ENCODE data around the gene GJC2.

GRCh38 chr1:228142155-228142691 is 7.5 kb upstream of the GJC2 start:
- TF ChIP-seq, protein P1, sequence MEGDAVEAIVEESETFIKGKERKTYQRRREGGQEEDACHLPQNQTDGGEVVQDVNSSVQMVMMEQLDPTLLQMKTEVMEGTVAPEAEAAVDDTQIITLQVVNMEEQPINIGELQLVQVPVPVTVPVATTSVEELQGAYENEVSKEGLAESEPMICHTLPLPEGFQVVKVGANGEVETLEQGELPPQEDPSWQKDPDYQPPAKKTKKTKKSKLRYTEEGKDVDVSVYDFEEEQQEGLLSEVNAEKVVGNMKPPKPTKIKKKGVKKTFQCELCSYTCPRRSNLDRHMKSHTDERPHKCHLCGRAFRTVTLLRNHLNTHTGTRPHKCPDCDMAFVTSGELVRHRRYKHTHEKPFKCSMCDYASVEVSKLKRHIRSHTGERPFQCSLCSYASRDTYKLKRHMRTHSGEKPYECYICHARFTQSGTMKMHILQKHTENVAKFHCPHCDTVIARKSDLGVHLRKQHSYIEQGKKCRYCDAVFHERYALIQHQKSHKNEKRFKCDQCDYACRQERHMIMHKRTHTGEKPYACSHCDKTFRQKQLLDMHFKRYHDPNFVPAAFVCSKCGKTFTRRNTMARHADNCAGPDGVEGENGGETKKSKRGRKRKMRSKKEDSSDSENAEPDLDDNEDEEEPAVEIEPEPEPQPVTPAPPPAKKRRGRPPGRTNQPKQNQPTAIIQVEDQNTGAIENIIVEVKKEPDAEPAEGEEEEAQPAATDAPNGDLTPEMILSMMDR (optimal IDR thresholded peaks at IDR 0.05 in 1 of 3, IDR thresholded peaks at IDR 0.05 in 1 of 3, conservative IDR thresholded peaks at IDR 0.05 in 1 of 3; ENCODE audit: extremely low read depth in 1 of 3, insufficient read depth in 2 of 3, low read length in 3 of 3) = no peak
- TF ChIP-seq EZH2 (IDR thresholded peaks at IDR 0.05; ENCODE audit: low read length) = no peak

Measured in keratinocyte (primary cell).